Naive thymus-derived CD8-positive, alpha-beta T cell (primary cell): ENCODE data around the gene CNTN2. TPM values are rescaled to one million over a fixed set of nuclear protein-coding genes. Genes with fewer than 3 reads are reported as not detected.

ENCODE experiments used
- ATAC-seq, 2 donors: fragments of 150-1000 bp; cut with Tn5 transposase in 1 of 2; sonication (Bioruptor Pico), chemical (Tn5 transposase) in 1 of 2; 1 replicate in 1 of 2; 2 replicates in 1 of 2; pipeline ENCODE4 v1.10.0; 2021; ENCODE audit warnings: mild to moderate bottlenecking in 2 of 2, moderate library complexity in 2 of 2
- POLR2A ChIA-PET: fragments of 350-600 bp; sonication (Branson Sonifier 250); formaldehyde crosslinking; loops from one replicate; lab custom pipeline; 2021; ENCODE audit warnings: antibody characterized with exemption; lab: Charles Lee
- DNase-seq, 10 donors: peaks; one replicate each; pipeline versions ENCODE4 v3.0.0 to v3.0.0-alpha.2; 2020 to 2022
- H3K27ac Mint-ChIP-seq, 10 donors: one replicate each; pipeline ENCODE4 v1.8.0; 2020 to 2022; ENCODE audit warnings: mild to moderate bottlenecking in 10 of 10, mixed read lengths in 10 of 10, moderate library complexity in 4 of 10, inconsistent platforms in 1 of 10
- H3K27me3 Mint-ChIP-seq, 5 donors: one replicate each; pipeline ENCODE4 v1.8.0; 2021 to 2022; ENCODE audit warnings: mixed read lengths in 5 of 5
- H3K36me3 Mint-ChIP-seq, 3 donors: one replicate each; pipeline ENCODE4 v1.8.0; 2020 to 2022; ENCODE audit warnings: mixed read lengths in 3 of 3, mild to moderate bottlenecking in 2 of 3, inconsistent platforms in 1 of 3
- H3K4me1 Mint-ChIP-seq, 4 donors: one replicate each; pipeline ENCODE4 v1.8.0; 2021 to 2022; ENCODE audit warnings: mixed read lengths in 4 of 4
- H3K4me3 Mint-ChIP-seq, 10 donors: one replicate each; pipeline ENCODE4 v1.8.0; 2020 to 2022; ENCODE audit warnings: mild to moderate bottlenecking in 10 of 10, mixed read lengths in 10 of 10, moderate library complexity in 6 of 10, inconsistent platforms in 1 of 10
- H3K9me3 Mint-ChIP-seq, 9 donors: one replicate each; pipeline ENCODE4 v1.8.0; 2020 to 2022; ENCODE audit warnings: mixed read lengths in 9 of 9, mild to moderate bottlenecking in 3 of 9, inconsistent platforms in 1 of 9, moderate library complexity in 1 of 9
- polyA plus RNA-seq, 3 donors: library from polyadenylated mRNA; unstranded; fragments of 300-500 nt; fragmentation: Illumina TruSeq; gene quantifications; one replicate each; pipeline ENCODE4 v1.2.3, GENCODE V29; 2021
- total RNA-seq, 8 experiments: library from RNA in 2 of 8; stranded (reverse) in 2 of 8; gene quantifications; one replicate each; pipeline ENCODE4 v1.2.3 and lab custom pipeline; 2021 to 2026

Gene CNTN2
- total and polyA plus RNA-seq, 5 experiments from 2014 or later = not detected

DNA sequence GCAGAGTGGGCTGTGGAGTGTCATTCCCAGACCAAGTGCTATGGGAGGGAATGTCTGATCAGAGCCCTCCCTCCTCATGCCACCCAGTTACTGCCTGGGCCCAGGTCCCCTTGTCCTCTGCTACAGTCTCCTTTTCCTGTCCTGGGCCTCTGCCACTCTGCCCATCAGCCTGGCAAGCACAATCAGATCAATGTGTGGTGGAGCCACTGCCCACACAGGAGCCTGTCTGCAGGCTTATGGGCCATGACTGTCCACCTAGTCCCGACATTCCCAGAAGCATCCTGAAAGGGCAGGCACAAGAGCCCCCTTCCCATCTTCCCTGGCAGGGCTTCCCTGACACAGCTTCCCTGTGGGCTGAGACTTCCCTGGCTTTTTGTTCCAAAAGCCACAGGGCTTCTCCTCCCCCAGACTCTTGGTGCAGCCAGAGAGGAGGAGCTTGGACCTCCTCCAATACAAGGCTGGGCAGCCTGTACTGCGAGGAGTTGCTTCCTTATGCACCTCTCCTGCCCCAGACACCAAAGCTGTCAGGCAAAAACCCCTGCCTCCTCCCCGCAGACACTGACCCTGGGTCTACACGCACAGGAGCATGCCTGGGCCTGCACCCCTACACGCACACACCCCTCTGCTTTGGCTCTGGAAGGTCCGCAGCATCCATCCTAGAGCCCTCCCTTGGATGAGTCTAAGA lies 29.2 kb upstream of the CNTN2 start:
- Mint-ChIP-seq H3K4me3 (no peak overlapping the region), H3K27me3 (no peaks in the 10 kb centered on the region), H3K36me3 (no peaks in the 10 kb centered on the region), H3K9me3 (no peaks in the 10 kb centered on the region), H3K4me1 (no peaks in the 10 kb centered on the region), H3K27ac (no peak overlapping the region)
- POLR2A ChIA-PET = no interaction called here
- no peak for DNase-seq
- no peak for ATAC-seq

GRCh38 chr1:205014783-205015182 lies 28.2 kb upstream of the CNTN2 start:
- POLR2A ChIA-PET = no interaction called here
- Mint-ChIP-seq H3K36me3 (no peaks in the 10 kb centered on the region), H3K9me3 (no peaks in the 10 kb centered on the region), H3K4me1 (no peaks in the 10 kb centered on the region), H3K27me3 (peaks cover 0 to 2% (median 0%) of the 10 kb centered on the region in 5 donors), H3K27ac (no peak overlapping the region), H3K4me3 (no peak overlapping the region)
- no peak for DNase-seq
- no peak for ATAC-seq

DNA sequence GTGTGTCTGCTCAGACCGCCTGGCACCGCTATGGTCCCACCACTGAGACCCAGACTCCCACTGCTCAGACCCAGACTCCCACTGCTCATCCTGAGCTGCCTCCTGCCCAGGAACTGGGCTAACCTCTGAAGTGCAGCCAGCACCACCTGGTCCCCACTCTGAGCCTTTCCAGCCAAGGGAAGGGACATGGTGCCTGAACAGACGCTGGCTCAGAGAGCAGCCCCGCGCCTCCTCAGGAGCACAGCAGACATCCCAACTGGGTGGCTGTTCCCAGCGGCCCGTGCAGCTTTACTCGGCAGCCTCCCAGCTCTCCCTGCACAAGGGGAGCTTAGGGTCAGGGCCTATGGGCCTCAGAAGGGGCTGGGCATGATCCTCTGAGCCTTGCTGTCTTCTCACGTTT lies 27.8 kb upstream of the CNTN2 start:
- no peaks in the 10 kb centered on the region for H3K9me3 Mint-ChIP-seq
- peaks cover 0 to 5% (median 0%) of the 10 kb centered on the region in 5 donors for H3K27me3 Mint-ChIP-seq
- DNase-seq (no peak), ATAC-seq (no peak)
- H3K4me3 Mint-ChIP-seq = no peak overlapping the region
- POLR2A ChIA-PET = no interaction called here
- no peaks in the 10 kb centered on the region for H3K4me1 Mint-ChIP-seq
- H3K36me3 Mint-ChIP-seq = no peaks in the 10 kb centered on the region
- no peak overlapping the region for H3K27ac Mint-ChIP-seq

GRCh38 chr1:205016075-205016474 lies 26.9 kb upstream of the CNTN2 start:
- Mint-ChIP-seq H3K9me3 (no peaks in the 10 kb centered on the region), H3K36me3 (no peaks in the 10 kb centered on the region), H3K27me3 (peaks cover 0 to 5% (median 0%) of the 10 kb centered on the region in 5 donors), H3K4me3 (peak overlapping the region in 1 of 10 donors; percentile 24), H3K4me1 (no peaks in the 10 kb centered on the region), H3K27ac (no peak overlapping the region)
- DNase-seq (no peak), ATAC-seq (no peak)
- POLR2A ChIA-PET = no interaction called here

DNA sequence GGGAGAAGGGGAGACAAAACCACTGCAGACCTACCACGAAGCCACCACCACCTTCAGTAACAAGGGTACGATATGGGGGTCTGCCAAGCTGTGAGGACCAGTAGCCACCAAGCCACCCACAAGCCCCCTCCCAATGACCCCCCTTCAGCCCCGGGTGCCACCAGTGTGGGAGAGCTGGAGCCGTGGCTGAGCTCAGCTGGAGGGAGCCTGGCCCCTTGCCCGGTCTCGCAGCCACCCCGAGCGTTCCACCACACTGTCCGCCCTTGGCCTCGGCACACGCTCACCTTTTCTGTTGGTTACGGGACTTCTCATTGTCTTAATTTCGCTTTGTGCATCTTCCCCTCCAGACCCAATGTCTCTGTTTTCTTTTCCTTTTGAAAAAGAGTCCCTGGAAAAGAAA lies 26.4 kb upstream of the CNTN2 start:
- POLR2A ChIA-PET = no interaction called here
- Mint-ChIP-seq H3K4me3 (no peak overlapping the region), H3K27me3 (peaks cover 0 to 5% (median 0%) of the 10 kb centered on the region in 5 donors), H3K9me3 (no peaks in the 10 kb centered on the region), H3K36me3 (no peaks in the 10 kb centered on the region), H3K27ac (no peak overlapping the region), H3K4me1 (no peaks in the 10 kb centered on the region)
- no peak for DNase-seq
- ATAC-seq = no peak

DNA sequence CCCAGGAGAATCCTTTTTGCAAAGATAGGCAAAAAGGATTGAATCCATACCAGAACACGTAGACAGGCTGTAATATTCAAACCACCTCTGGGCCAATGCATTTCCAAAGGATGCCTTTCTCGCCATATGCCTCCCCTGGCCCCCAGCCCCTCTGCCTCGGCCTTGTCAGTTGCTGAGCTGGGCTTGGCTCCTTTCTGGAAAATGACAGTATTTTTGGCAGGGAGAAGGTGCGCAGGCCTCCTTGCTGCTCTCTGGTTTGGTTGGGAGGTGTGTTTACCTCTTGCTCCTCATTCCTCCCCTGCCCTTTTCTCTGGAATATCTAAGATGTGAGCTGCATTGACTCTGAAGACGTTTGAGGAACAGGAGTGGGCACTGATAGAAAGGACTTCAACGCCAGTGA lies 26.0 kb upstream of the CNTN2 start:
- no peaks in the 10 kb centered on the region for H3K9me3 Mint-ChIP-seq
- ATAC-seq = no peak
- H3K4me3 Mint-ChIP-seq = no peak overlapping the region
- no peaks in the 10 kb centered on the region for H3K4me1 Mint-ChIP-seq
- POLR2A ChIA-PET = no interaction called here
- no peak for DNase-seq
- H3K27me3 Mint-ChIP-seq = peaks cover 0 to 5% (median 0%) of the 10 kb centered on the region in 5 donors
- no peak overlapping the region for H3K27ac Mint-ChIP-seq
- H3K36me3 Mint-ChIP-seq = no peaks in the 10 kb centered on the region

DNA sequence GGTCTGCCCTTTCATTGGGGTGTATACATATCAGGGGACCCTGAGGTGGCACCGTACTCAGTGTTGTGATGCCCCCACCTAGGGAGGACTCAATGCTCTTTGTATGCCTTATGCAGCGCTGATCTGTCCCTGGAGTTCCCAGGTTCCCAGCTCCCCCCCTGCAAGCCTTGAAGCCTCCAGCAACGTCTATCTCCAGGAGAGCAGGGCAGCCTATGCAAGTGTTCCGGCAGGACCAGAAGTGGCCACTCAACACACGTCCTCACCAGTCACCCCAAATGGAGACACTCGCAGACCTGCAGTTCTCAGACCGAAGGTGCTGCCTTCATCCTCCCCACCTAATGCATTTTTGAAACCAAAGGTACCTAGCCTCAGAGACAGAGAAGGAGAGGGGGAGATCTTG lies 25.2 kb upstream of the CNTN2 start:
- POLR2A ChIA-PET = no interaction called here
- no peak overlapping the region for H3K27ac Mint-ChIP-seq
- H3K9me3 Mint-ChIP-seq = no peaks in the 10 kb centered on the region
- no peaks in the 10 kb centered on the region for H3K36me3 Mint-ChIP-seq
- peaks cover 0 to 5% (median 0%) of the 10 kb centered on the region in 5 donors for H3K27me3 Mint-ChIP-seq
- no peak overlapping the region for H3K4me3 Mint-ChIP-seq
- ATAC-seq = no peak
- no peaks in the 10 kb centered on the region for H3K4me1 Mint-ChIP-seq
- no peak for DNase-seq

DNA sequence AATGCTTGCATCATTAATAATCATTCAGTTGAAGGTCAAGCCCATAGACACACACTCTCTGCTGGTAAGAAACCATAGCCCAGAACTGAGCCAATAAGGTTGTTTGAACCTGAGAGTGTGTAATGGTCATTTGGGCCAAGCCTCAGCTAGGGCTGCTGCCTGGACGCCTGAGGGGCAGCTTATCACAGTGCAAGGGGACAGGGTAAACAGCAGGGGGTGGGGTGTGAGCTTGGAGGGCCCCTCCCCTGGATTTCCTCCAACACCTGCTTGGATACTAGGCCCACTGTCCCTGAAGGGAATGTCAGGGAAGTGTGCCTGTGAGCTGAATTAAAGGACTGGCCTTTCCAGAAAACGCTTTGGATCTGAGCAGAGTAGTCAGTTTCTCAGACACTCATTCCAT lies 24.6 kb upstream of the CNTN2 start:
- Mint-ChIP-seq H3K4me3 (no peak overlapping the region), H3K27ac (no peak overlapping the region), H3K27me3 (peaks cover 0 to 5% (median 0%) of the 10 kb centered on the region in 5 donors), H3K36me3 (no peaks in the 10 kb centered on the region), H3K4me1 (no peaks in the 10 kb centered on the region), H3K9me3 (no peaks in the 10 kb centered on the region)
- POLR2A ChIA-PET = no interaction called here
- no peak for DNase-seq
- ATAC-seq = no peak

GRCh38 chr1:205020466-205020865 lies 22.5 kb upstream of the CNTN2 start:
- POLR2A ChIA-PET = no interaction called here
- no peak overlapping the region for H3K4me3 Mint-ChIP-seq
- peaks cover 0 to 8% (median 0%) of the 10 kb centered on the region in 5 donors for H3K27me3 Mint-ChIP-seq
- no peaks in the 10 kb centered on the region for H3K9me3 Mint-ChIP-seq
- DNase-seq = no peak
- ATAC-seq = no peak
- no peaks in the 10 kb centered on the region for H3K36me3 Mint-ChIP-seq
- H3K4me1 Mint-ChIP-seq = peaks cover 0 to 2% (median 0%) of the 10 kb centered on the region in 4 donors
- no peak overlapping the region for H3K27ac Mint-ChIP-seq

DNA sequence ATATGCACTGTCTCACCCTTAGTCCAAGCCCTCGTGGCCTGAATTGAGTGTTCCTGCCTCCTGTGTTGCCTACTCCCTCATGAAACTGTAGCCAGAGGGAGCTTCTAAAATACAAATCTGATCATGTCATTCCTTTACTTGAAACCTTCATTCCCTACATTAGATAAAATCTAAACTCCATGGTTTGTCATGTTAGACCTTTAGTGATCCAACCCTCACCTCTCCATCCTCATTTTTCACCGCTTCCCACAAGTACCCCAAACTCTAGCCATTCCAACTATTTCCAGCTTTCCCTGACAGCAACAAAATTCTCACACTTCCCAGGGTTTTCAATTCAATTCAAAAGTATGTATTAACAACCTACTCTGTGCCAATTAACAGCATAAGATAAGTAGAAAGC lies 18.3 kb upstream of the CNTN2 start:
- ATAC-seq (no peak), DNase-seq (no peak)
- H3K36me3 Mint-ChIP-seq = no peaks in the 10 kb centered on the region
- H3K27ac Mint-ChIP-seq = no peak overlapping the region
- H3K9me3 Mint-ChIP-seq = no peaks in the 10 kb centered on the region
- H3K4me1 Mint-ChIP-seq = peaks cover 0 to 2% (median 0%) of the 10 kb centered on the region in 4 donors
- POLR2A ChIA-PET = no interaction called here
- H3K4me3 Mint-ChIP-seq = no peak overlapping the region
- H3K27me3 Mint-ChIP-seq = peaks cover 0 to 8% (median 0%) of the 10 kb centered on the region in 5 donors

- no peak overlapping the region for H3K4me3 Mint-ChIP-seq
- ATAC-seq = no peak
- peaks cover 0 to 2% (median 0%) of the 10 kb centered on the region in 4 donors for H3K4me1 Mint-ChIP-seq
- no peak overlapping the region for H3K27ac Mint-ChIP-seq
- POLR2A ChIA-PET = no interaction called here
- DNase-seq = no peak
- H3K27me3 Mint-ChIP-seq = peaks cover 0 to 10% (median 2%) of the 10 kb centered on the region in 5 donors
- no peaks in the 10 kb centered on the region for H3K9me3 Mint-ChIP-seq
- H3K36me3 Mint-ChIP-seq = no peaks in the 10 kb centered on the region
Observed at GRCh38 chr1:205025239-205025638, 17.8 kb upstream of the CNTN2 start.

DNA sequence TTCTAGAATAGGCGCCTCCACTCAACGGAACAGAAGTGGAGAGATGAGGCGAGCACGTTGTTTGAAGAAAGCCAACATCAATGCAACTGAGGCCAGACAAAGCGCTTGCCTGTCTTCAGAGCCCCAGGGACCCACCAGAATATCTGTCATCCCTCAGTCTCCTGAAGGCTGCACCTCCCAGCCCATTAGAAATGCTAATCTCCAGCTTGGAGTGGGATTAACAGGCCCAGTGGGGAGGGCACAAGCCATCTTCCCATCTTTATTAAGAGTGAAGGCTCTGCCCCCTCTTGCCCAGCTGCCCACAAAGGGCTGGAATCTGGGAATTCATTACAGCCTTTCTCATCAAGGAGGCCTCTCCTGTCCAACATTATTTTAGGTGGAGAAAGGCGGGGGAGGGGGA lies 16.8 kb upstream of the CNTN2 start:
- POLR2A ChIA-PET = no interaction called here

DNA sequence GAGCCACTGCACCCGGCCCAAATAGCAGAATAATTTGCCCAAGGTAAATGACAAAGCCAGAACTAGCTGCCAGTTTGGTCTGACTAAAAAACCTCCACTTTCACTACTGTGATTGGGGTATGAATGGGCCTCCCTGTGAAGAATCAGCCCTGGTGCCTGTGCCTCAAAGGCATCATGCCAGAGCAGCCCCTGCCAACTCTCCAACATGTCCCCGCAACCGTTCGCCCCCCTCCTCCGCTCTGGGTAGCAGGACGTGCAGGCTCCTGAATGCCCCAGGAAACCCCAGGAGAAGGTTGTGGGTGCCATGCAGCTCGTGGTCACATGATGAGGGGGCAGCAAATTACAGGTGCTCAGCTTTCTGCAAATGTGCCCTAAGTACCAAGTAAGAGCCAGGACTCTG lies 14.6 kb upstream of the CNTN2 start:
- no peak overlapping the region for H3K27ac Mint-ChIP-seq
- DNase-seq = no peak
- H3K9me3 Mint-ChIP-seq = no peaks in the 10 kb centered on the region
- ATAC-seq = no peak
- POLR2A ChIA-PET = no interaction called here
- H3K4me3 Mint-ChIP-seq = no peak overlapping the region
- peaks cover 0 to 13% (median 2%) of the 10 kb centered on the region in 5 donors for H3K27me3 Mint-ChIP-seq
- peaks cover 0 to 2% (median 0%) of the 10 kb centered on the region in 4 donors for H3K4me1 Mint-ChIP-seq
- no peaks in the 10 kb centered on the region for H3K36me3 Mint-ChIP-seq

More for the DNA sequence above, 16.8 kb upstream of the CNTN2 start:
- peaks cover 0 to 13% (median 2%) of the 10 kb centered on the region in 5 donors for H3K27me3 Mint-ChIP-seq
- H3K4me1 Mint-ChIP-seq = peaks cover 0 to 2% (median 0%) of the 10 kb centered on the region in 4 donors
- no peak overlapping the region for H3K27ac Mint-ChIP-seq
- H3K36me3 Mint-ChIP-seq = no peaks in the 10 kb centered on the region
- no peak for ATAC-seq
- no peak overlapping the region for H3K4me3 Mint-ChIP-seq
- DNase-seq = no peak
- H3K9me3 Mint-ChIP-seq = no peaks in the 10 kb centered on the region

GRCh38 chr1:205028924-205029323 lies 14.1 kb upstream of the CNTN2 start:
- H3K27me3 Mint-ChIP-seq = peaks cover 0 to 13% (median 2%) of the 10 kb centered on the region in 5 donors
- peak overlapping the region in 1 of 10 donors; percentile 74 for H3K27ac Mint-ChIP-seq
- ATAC-seq = no peak
- H3K4me1 Mint-ChIP-seq = peaks cover 0 to 2% (median 0%) of the 10 kb centered on the region in 4 donors
- no peaks in the 10 kb centered on the region for H3K9me3 Mint-ChIP-seq
- no peak for DNase-seq
- POLR2A ChIA-PET = no interaction called here
- no peak overlapping the region for H3K4me3 Mint-ChIP-seq
- H3K36me3 Mint-ChIP-seq = no peaks in the 10 kb centered on the region
